ENCODE results near the gene ATF7IP2. TPM values are rescaled to one million over a fixed set of nuclear protein-coding genes. Genes with fewer than 3 reads are reported as not detected.

The ATF7IP2 gene
- total and polyA plus RNA-seq, 4 donors: 14.3 to 60.4 (median 30.1) TPM

GRCh38 chr16:10522966-10523365, 137.1 kb downstream of the ATF7IP2 start:
- H3K9me3 ChIP-seq (ENCODE audit: control insufficient read depth in 4 of 4, low read length in 3 of 4): no peaks in the 10 kb centered on the region
- peaks cover 0 to 7% (median 3%) of the 10 kb centered on the region in 4 donors for H3K36me3 ChIP-seq (ENCODE audit: control insufficient read depth in 4 of 4, insufficient read depth in 3 of 4, low read depth in 1 of 4, low read length in 3 of 4)
- H3K27me3 ChIP-seq (ENCODE audit: control insufficient read depth in 4 of 4, insufficient read depth in 4 of 4, low read length in 3 of 4): no peaks in the 10 kb centered on the region
- no peak for DNase-seq (ENCODE audit: low spot score)
- TF ChIP-seq CTCF (IDR thresholded peaks at IDR 0.05; ENCODE audit: low read depth, low read length, missing input control) (no peak), EGR1 (IDR thresholded peaks at IDR 0.05; ENCODE audit: low read depth in 2 of 2) (no peak), YY1 (IDR thresholded peaks at IDR 0.05) (no peak), REST (IDR thresholded peaks at IDR 0.05) (no peak), TAF1 (conservative IDR thresholded peaks at IDR 0.05) (no peak), JUND (IDR thresholded peaks at IDR 0.05) (no peak), NR2F2 (IDR thresholded peaks at IDR 0.05) (no peak), MAX (IDR thresholded peaks at IDR 0.05) (no peak), FOXA1 (IDR thresholded peaks at IDR 0.05) (no peak), FOXA2 (IDR thresholded peaks at IDR 0.05) (no peak), ZBTB33 (IDR thresholded peaks at IDR 0.05) (no peak), HNF4A (conservative IDR thresholded peaks at IDR 0.05) (no peak)
- WGBS: 86% methylated on average over 2 of the region's 2 CpGs
- no peak overlapping the region for H3K4me3 ChIP-seq (ENCODE audit: low read depth in 1 of 3, low read length in 3 of 3)
- peaks cover 7 to 26% (median 20%) of the 10 kb centered on the region in 4 donors for H3K4me1 ChIP-seq (ENCODE audit: control insufficient read depth in 4 of 4, insufficient read depth in 4 of 4, low read length in 3 of 4)
- no peak overlapping the region for H3K27ac ChIP-seq (ENCODE audit: low read depth in 1 of 2, low read length in 2 of 2)
- no peak overlapping the region for H3K9ac ChIP-seq (ENCODE audit: low read depth in 1 of 2, low read length in 2 of 2)

- 96% methylated on average over 6 of the region's 6 CpGs for WGBS
- H3K9me3 ChIP-seq (ENCODE audit: control insufficient read depth in 4 of 4, low read length in 3 of 4): no peaks in the 10 kb centered on the region
- peaks cover 0 to 19% (median 13%) of the 10 kb centered on the region in 4 donors for H3K4me1 ChIP-seq (ENCODE audit: control insufficient read depth in 4 of 4, insufficient read depth in 4 of 4, low read length in 3 of 4)
- H3K36me3 ChIP-seq (ENCODE audit: control insufficient read depth in 4 of 4, insufficient read depth in 3 of 4, low read depth in 1 of 4, low read length in 3 of 4): peaks cover 0 to 7% (median 4%) of the 10 kb centered on the region in 4 donors
- no peaks in the 10 kb centered on the region for H3K27me3 ChIP-seq (ENCODE audit: control insufficient read depth in 4 of 4, insufficient read depth in 4 of 4, low read length in 3 of 4)
- no peak for DNase-seq (ENCODE audit: low spot score)
- no peak overlapping the region for H3K27ac ChIP-seq (ENCODE audit: low read depth in 1 of 2, low read length in 2 of 2)
- no peak overlapping the region for H3K4me3 ChIP-seq (ENCODE audit: low read depth in 1 of 3, low read length in 3 of 3)
- no peak overlapping the region for H3K9ac ChIP-seq (ENCODE audit: low read depth in 1 of 2, low read length in 2 of 2)
- TF ChIP-seq ATF3 (IDR thresholded peaks at IDR 0.05): no peak
- no peak for TF ChIP-seq TAF1 (conservative IDR thresholded peaks at IDR 0.05)
- no peak for TF ChIP-seq RXRA (IDR thresholded peaks at IDR 0.05)
- no peak for TF ChIP-seq MAX (IDR thresholded peaks at IDR 0.05)
- TF ChIP-seq ZBTB33 (IDR thresholded peaks at IDR 0.05): no peak
- no peak for TF ChIP-seq HNF4G (IDR thresholded peaks at IDR 0.05)
- TF ChIP-seq HNF4A (conservative IDR thresholded peaks at IDR 0.05): no peak
- TF ChIP-seq FOXA1 (IDR thresholded peaks at IDR 0.05): no peak
- no peak for TF ChIP-seq SP1 (IDR thresholded peaks at IDR 0.05)
- no peak for TF ChIP-seq YY1 (IDR thresholded peaks at IDR 0.05)
- TF ChIP-seq CTCF (IDR thresholded peaks at IDR 0.05; ENCODE audit: low read depth, low read length, missing input control): no peak
- TF ChIP-seq GABPA (IDR thresholded peaks at IDR 0.05 in 1 of 2, conservative IDR thresholded peaks at IDR 0.05 in 1 of 2): no peak
- no peak for TF ChIP-seq EGR1 (IDR thresholded peaks at IDR 0.05; ENCODE audit: low read depth in 2 of 2)
- no peak for TF ChIP-seq FOXA2 (IDR thresholded peaks at IDR 0.05)
- TF ChIP-seq NR2F2 (IDR thresholded peaks at IDR 0.05): no peak
Measured at GRCh38 chr16:10525214-10525825, 139.5 kb downstream of the ATF7IP2 start.
